Measurements from ENCODE around the gene ATF7. TPM values are rescaled to one million over a fixed set of nuclear protein-coding genes. Genes with fewer than 3 reads are reported as not detected.

Gene ATF7
- total and polyA plus RNA-seq, 2 of the 13 experiments (the other 11 are each of a cell fraction or from before 2014, with no cell fraction given), result 9.6 to 16.2 TPM

DNA sequence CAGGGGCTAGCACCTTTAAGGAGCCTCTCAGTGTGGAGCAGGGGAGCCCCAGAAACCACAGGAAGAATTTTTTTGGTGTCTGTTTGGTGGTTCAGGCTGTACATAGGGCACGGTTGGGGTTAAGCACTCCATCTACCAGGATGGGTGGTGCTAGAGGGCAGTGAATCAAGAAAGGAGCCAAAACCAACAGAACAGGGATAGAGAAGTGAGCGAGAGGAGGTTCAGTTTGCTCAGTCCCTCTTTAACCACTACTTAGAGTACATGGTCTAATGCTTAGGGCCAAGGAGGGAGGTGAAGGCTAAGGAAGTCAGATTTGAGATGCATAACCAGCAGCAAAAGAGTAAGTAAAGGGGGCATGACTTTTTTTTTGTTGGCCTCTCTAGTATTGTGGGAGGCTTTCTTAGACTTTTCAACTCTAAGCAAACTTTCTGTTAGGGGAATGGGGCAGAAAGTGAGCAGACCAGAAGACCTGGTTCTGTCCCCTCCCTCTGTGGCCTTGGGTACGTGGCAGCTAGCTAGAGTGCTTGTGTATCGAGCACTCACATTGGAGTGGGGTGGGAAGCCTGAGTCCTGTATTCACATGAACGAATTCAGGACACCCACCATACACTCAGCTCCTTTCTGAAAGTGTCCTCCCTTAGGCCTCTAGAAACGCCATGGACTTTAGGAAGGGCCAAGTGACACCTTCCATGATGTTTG lies 112.3 kb downstream of the ATF7 start (continued):
- TF ChIP-seq, protein P1, sequence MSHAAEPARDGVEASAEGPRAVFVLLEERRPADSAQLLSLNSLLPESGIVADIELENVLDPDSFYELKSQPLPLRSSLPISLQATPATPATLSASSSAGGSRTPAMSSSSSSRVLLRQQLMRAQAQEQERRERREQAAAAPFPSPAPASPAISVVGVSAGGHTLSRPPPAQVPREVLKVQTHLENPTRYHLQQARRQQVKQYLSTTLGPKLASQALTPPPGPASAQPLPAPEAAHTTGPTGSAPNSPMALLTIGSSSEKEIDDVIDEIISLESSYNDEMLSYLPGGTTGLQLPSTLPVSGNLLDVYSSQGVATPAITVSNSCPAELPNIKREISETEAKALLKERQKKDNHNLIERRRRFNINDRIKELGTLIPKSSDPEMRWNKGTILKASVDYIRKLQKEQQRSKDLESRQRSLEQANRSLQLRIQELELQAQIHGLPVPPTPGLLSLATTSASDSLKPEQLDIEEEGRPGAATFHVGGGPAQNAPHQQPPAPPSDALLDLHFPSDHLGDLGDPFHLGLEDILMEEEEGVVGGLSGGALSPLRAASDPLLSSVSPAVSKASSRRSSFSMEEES (CRISPR knock-in tag; IDR thresholded peaks at IDR 0.05), result no peak

DNA sequence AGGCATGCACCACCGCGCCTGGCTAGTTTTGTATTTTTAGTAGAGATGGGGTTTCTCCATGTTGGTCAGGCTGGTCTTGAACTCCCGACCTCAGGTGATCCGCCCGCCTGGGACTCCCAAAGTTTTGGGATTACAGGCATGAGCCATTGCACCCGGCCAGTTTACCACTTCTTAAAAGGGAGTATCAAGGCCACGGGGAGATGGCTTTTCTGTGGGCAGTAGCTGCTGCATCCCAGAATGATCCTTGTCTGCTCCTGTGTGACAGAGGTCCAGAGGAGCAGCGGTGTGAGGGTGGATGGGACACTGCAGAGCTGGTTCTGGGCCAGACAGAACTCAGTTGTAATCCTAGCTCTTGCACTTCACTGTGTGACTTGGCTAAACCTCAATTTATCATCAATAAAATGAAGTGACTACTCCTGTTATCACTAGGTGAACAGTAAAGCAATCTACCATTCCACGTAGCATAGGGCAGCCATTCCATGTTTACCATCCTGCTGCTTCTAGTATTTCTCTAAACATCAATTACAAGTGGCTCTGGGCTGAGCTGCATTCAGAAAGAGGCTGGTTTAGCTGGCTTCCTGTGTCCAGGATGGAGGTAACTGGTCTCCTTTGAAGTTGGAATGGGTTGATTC lies 115.9 kb downstream of the ATF7 start:
- Histone ChIP-seq H3K4me3 (replicated peaks in 1 of 3; ENCODE audit: insufficient read depth in 1 of 3, low read depth in 2 of 3, low read length in 3 of 3) (no peak overlapping the region), H3K4me1 (ENCODE audit: insufficient read depth, low read length) (no peaks in the 10 kb centered on the region), H3K79me2 (ENCODE audit: insufficient read depth, low read length) (no peaks in the 10 kb centered on the region), H3K27ac (ENCODE audit: extremely low read length, insufficient read depth, low read length) (no peak overlapping the region), H4K20me1 (ENCODE audit: insufficient read depth, low read length) (no peaks in the 10 kb centered on the region), H3K27me3 (ENCODE audit: control insufficient read depth in 1 of 2, insufficient read depth in 2 of 2, low read length in 2 of 2) (no peaks in the 10 kb centered on the region), H3K4me2 (ENCODE audit: low read depth, low read length) (no peak overlapping the region), H2AFZ (ENCODE audit: low read length) (no peak overlapping the region), H3K9me3 (ENCODE audit: low read length) (no peaks in the 10 kb centered on the region), H3K36me3 (replicated peaks in 1 of 2; ENCODE audit: control insufficient read depth in 1 of 2, insufficient read depth in 2 of 2, low read length in 2 of 2) (peaks cover 10 to 46% of the 10 kb centered on the region in 2 experiments; a peak in 4 of 5 replicates), H3K9ac (ENCODE audit: insufficient read depth, low read depth, low read length) (no peak overlapping the region)
- WGBS (ENCODE audit: low lambda C conversion rate), result 94% methylated on average over 7 of the region's 9 CpGs
- no peak for TF ChIP-seq POLR2G (IDR thresholded peaks at IDR 0.05; ENCODE audit: low read depth, low read length)
- TF ChIP-seq SIX4 (CRISPR knock-in tag; IDR thresholded peaks at IDR 0.05), result no peak
- TF ChIP-seq, protein P2, sequence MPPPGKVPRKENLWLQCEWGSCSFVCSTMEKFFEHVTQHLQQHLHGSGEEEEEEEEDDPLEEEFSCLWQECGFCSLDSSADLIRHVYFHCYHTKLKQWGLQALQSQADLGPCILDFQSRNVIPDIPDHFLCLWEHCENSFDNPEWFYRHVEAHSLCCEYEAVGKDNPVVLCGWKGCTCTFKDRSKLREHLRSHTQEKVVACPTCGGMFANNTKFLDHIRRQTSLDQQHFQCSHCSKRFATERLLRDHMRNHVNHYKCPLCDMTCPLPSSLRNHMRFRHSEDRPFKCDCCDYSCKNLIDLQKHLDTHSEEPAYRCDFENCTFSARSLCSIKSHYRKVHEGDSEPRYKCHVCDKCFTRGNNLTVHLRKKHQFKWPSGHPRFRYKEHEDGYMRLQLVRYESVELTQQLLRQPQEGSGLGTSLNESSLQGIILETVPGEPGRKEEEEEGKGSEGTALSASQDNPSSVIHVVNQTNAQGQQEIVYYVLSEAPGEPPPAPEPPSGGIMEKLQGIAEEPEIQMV (CRISPR knock-in tag; IDR thresholded peaks at IDR 0.05; ENCODE audit: low read depth), result no peak
- TF ChIP-seq, protein P3, sequence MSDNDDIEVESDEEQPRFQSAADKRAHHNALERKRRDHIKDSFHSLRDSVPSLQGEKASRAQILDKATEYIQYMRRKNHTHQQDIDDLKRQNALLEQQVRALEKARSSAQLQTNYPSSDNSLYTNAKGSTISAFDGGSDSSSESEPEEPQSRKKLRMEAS (IDR thresholded peaks at IDR 0.05), result no peak
- no peak for TF ChIP-seq ZFP36 (IDR thresholded peaks at IDR 0.05; ENCODE audit: borderline replicate concordance, low read depth, low read length, partially characterized antibody)
- intact Hi-C loops (cut with micrococcal nuclease; ENCODE audit: unreplicated experiment) (no loop called here), in situ Hi-C loops (cut with HindIII; ENCODE audit: extremely low pct_ligation_motif_present, low pct_unique_long_range_greater_than_20kb) (no loop called here)
- FAIRE-seq (no peak), DNase-seq (ENCODE audit: low spot score) (no peak), ATAC-seq (no peak)
- POLR2A ChIA-PET, result interaction anchor here (3.0 kb wide), 1 partner anchor 9 kb away, joined by 20 read pairs; the partner anchor contains the start of gene TARBP2
- no TSS peak for BruUV-seq (replicated peaks)
- CTCF ChIA-PET (ENCODE audit: low intra/inter-chr PET ratio, low total read pairs), result no interaction called here

Measured in HepG2 (cell line).